DND-41 (cell line): Measurements from ENCODE around the gene AQP4.

ENCODE experiments used
- ATAC-seq: fragments of 200-7000 bp; cut with Tn5 transposase; 3 replicates; pipeline ENCODE4 v1.9.1; 2021; ENCODE audit warnings: low read depth; ENCODE audit not compliant: insufficient read depth
- DNase-seq: peaks from one replicate; pipeline ENCODE4 v3.0.0-alpha.2; 2020
- H2AFZ ChIP-seq: 2 replicates; pipeline ENCODE4 v1.6.0; 2012; ENCODE audit warnings: low read depth, low read length
- H3K27ac ChIP-seq: 2 replicates; pipeline ENCODE4 v1.5.1; 2012; ENCODE audit warnings: low read length, inconsistent platforms
- H3K27me3 ChIP-seq: fragments of 200-600 bp; sonication (generic); 2 replicates; pipeline ENCODE4 v1.6.0; 2012; ENCODE audit warnings: low read length, mild to moderate bottlenecking, inconsistent platforms; ENCODE audit not compliant: insufficient read depth, poor library complexity
- H3K36me3 ChIP-seq: 2 replicates; pipeline ENCODE4 v1.5.1; 2012; ENCODE audit warnings: low read length, inconsistent platforms; ENCODE audit not compliant: insufficient read depth
- H3K4me1 ChIP-seq: 2 replicates; pipeline ENCODE4 v1.5.1; 2012; ENCODE audit warnings: mild to moderate bottlenecking, low read length; ENCODE audit not compliant: insufficient read depth
- H3K4me2 ChIP-seq: 2 replicates; pipeline ENCODE4 v1.6.0; 2012; ENCODE audit warnings: mild to moderate bottlenecking, moderate library complexity, low read length, inconsistent platforms; ENCODE audit not compliant: insufficient read depth
- H3K4me3 ChIP-seq, 2 experiments: fragments of 200-600 bp in 1 of 2; shearing (Covaris generic) in 1 of 2; 2 replicates each; pipeline ENCODE4 v1.5.1; 2012 to 2016; ENCODE audit warnings: inconsistent platforms in 2 of 2, low read length in 2 of 2, mild to moderate bottlenecking in 2 of 2, low read depth in 1 of 2, moderate library complexity in 1 of 2
- H3K79me2 ChIP-seq: 2 replicates; pipeline ENCODE4 v1.6.0; 2012; ENCODE audit warnings: low read length, inconsistent platforms; ENCODE audit not compliant: insufficient read depth
- H3K9ac ChIP-seq: 2 replicates; pipeline ENCODE4 v1.6.0; 2012; ENCODE audit warnings: low read depth, mild to moderate bottlenecking, inconsistent platforms, low read length, moderate library complexity
- H3K9me3 ChIP-seq: 2 replicates; pipeline ENCODE4 v1.5.1; 2012; ENCODE audit warnings: low read length, moderate library complexity, mild to moderate bottlenecking, inconsistent platforms; ENCODE audit not compliant: insufficient read depth, severe bottlenecking
- H4K20me1 ChIP-seq: 2 replicates; pipeline ENCODE4 v1.6.0; 2012; ENCODE audit warnings: low read length; ENCODE audit not compliant: insufficient read depth
- EZH2 ChIP-seq: IDR thresholded peaks from 3 replicates; pipeline ENCODE4 v1.6.1; 2012; ENCODE audit warnings: borderline replicate concordance, low read depth, mild to moderate bottlenecking, moderate library complexity, low read length, inconsistent platforms; ENCODE audit not compliant: severe bottlenecking
- TF ChIP-seq, protein P1 (sequence below): IDR thresholded peaks from 2 replicates; pipeline ENCODE4 v1.5.1; 2012; ENCODE audit warnings: borderline replicate concordance, low read length, moderate library complexity, mild to moderate bottlenecking; ENCODE audit not compliant: poor library complexity, severe bottlenecking; ENCODE audit errors: extremely low read depth

Gene AQP4

GRCh38 chr18:26802330-26803200 lies 62.9 kb downstream of the AQP4 start:
- Histone ChIP-seq H3K4me2 (peak overlapping the region; percentile 47; the same call in 1 of the 2 replicates), H3K79me2 (no peaks in the 10 kb centered on the region), H3K4me3 (no peak overlapping the region), H3K27me3 (no peaks in the 10 kb centered on the region), H4K20me1 (no peaks in the 10 kb centered on the region), H3K9ac (no peak overlapping the region; the same call in 1 of the 2 replicates), H3K36me3 (no peaks in the 10 kb centered on the region), H2AFZ (peak overlapping the region; percentile 28; the same call in 1 of the 2 replicates), H3K27ac (peak overlapping the region; percentile 69), H3K9me3 (no peaks in the 10 kb centered on the region), H3K4me1 (peaks cover 32% of the 10 kb centered on the region)
- DNase-seq (peak; percentile 68), ATAC-seq (peak; percentile 95)
- TF ChIP-seq EZH2: no peak
- TF ChIP-seq, protein P1, sequence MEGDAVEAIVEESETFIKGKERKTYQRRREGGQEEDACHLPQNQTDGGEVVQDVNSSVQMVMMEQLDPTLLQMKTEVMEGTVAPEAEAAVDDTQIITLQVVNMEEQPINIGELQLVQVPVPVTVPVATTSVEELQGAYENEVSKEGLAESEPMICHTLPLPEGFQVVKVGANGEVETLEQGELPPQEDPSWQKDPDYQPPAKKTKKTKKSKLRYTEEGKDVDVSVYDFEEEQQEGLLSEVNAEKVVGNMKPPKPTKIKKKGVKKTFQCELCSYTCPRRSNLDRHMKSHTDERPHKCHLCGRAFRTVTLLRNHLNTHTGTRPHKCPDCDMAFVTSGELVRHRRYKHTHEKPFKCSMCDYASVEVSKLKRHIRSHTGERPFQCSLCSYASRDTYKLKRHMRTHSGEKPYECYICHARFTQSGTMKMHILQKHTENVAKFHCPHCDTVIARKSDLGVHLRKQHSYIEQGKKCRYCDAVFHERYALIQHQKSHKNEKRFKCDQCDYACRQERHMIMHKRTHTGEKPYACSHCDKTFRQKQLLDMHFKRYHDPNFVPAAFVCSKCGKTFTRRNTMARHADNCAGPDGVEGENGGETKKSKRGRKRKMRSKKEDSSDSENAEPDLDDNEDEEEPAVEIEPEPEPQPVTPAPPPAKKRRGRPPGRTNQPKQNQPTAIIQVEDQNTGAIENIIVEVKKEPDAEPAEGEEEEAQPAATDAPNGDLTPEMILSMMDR: no peak
